HepG2 (cell line): Measurements from ENCODE around the gene AAMP. TPM values are rescaled to one million over a fixed set of nuclear protein-coding genes. Genes with fewer than 3 reads are reported as not detected.

Experiments used
- CERS6 ChIP-seq: sonication (generic); formaldehyde crosslinking; IDR thresholded peaks from 2 replicates; pipeline ENCODE4 v1.5.0; 2020; ENCODE audit warnings: missing genetic modification reagents
- FOSL1 ChIP-seq: sonication (generic); formaldehyde crosslinking; IDR thresholded peaks from 2 replicates; pipeline ENCODE4 v1.9.0; 2021; ENCODE audit warnings: missing genetic modification reagents, borderline replicate concordance
- GTF2F1 ChIP-seq: fragments of 150-350 bp; IDR thresholded peaks from 2 replicates; pipeline ENCODE4 v1.6.1; 2014; ENCODE audit warnings: low read length
- JUND ChIP-seq: sonication (generic); formaldehyde crosslinking; IDR thresholded peaks from 2 replicates; pipeline ENCODE4 v1.8.0; 2022; ENCODE audit warnings: mild to moderate bottlenecking, missing genetic modification reagents
- KDM1A ChIP-seq: IDR thresholded peaks from 2 replicates; pipeline ENCODE4 v1.6.1; 2016; ENCODE audit warnings: missing compliant biosample characterization
- KDM6A ChIP-seq: IDR thresholded peaks from 2 replicates; pipeline ENCODE4 v1.6.1; 2016; ENCODE audit warnings: low read depth
- KLF9 ChIP-seq: IDR thresholded peaks from 2 replicates; pipeline ENCODE4 v1.6.1; 2016; ENCODE audit warnings: low read depth
- NFKB2 ChIP-seq: sonication (generic); formaldehyde crosslinking; IDR thresholded peaks from 2 replicates; pipeline ENCODE4 v1.4.0; 2020; ENCODE audit warnings: missing genetic modification reagents, borderline replicate concordance
- NR3C1 ChIP-seq: sonication (generic); formaldehyde crosslinking; IDR thresholded peaks from 2 replicates; pipeline ENCODE4 v1.4.0; 2020; ENCODE audit warnings: missing genetic modification reagents
- SNAI1 ChIP-seq: sonication (generic); formaldehyde crosslinking; IDR thresholded peaks from 2 replicates; pipeline ENCODE4 v1.5.0; 2020; ENCODE audit warnings: mild to moderate bottlenecking, missing genetic modification reagents, borderline replicate concordance
- ZNF326 ChIP-seq: sonication (generic); formaldehyde crosslinking; IDR thresholded peaks from 2 replicates; pipeline ENCODE4 v1.4.0; 2020; ENCODE audit warnings: missing genetic modification reagents, borderline replicate concordance
- ZNF672 ChIP-seq: sonication (generic); formaldehyde crosslinking; IDR thresholded peaks from 2 replicates; pipeline ENCODE4 v1.8.1; 2022; ENCODE audit warnings: missing genetic modification reagents
- ZNF766 ChIP-seq: sonication (generic); formaldehyde crosslinking; IDR thresholded peaks from 2 replicates; pipeline ENCODE4 v1.5.0; 2020; ENCODE audit warnings: missing genetic modification reagents, borderline replicate concordance
- ZSCAN30 ChIP-seq: sonication (generic); formaldehyde crosslinking; IDR thresholded peaks from 2 replicates; pipeline ENCODE4 v1.5.0; 2020; ENCODE audit warnings: mild to moderate bottlenecking, missing genetic modification reagents
- polyA plus RNA-seq, 8 experiments: library from polyadenylated mRNA; depleted of rRNA in 3 of 8; stranded (reverse) in 7 of 8; unstranded in 1 of 8; fragments of >200 nt; fragmentation: Illumina TruSeq in 4 of 8; extraction: Trizol in 4 of 8; gene quantifications; 2 replicates each; pipeline versions ENCODE4 v1.2.1 to v1.2.3, GENCODE V29; 2011 to 2016; ENCODE audit warnings: low read depth in 4 of 8, missing spikeins in 1 of 8, mixed read lengths in 1 of 8; ENCODE audit not compliant: insufficient read depth in 1 of 8
- total RNA-seq, 5 experiments: library from RNA; depleted of rRNA; stranded (reverse); fragments of >200 nt; fragmentation: Illumina TruSeq; extraction: Trizol; gene quantifications; 2 replicates each; pipeline ENCODE4 v1.2.3, GENCODE V29; 2016; ENCODE audit warnings: low read depth in 1 of 5
- TF ChIP-seq, protein P1 (sequence below): sonication (generic); formaldehyde crosslinking; IDR thresholded peaks from 2 replicates; pipeline ENCODE4 v1.9.0; 2021; ENCODE audit warnings: missing genetic modification reagents, borderline replicate concordance
- TF ChIP-seq, protein P2 (sequence below): sonication (generic); formaldehyde crosslinking; conservative IDR thresholded peaks from 2 replicates; pipeline ENCODE4 v1.5.0; 2020; ENCODE audit warnings: missing genetic modification reagents
- TF ChIP-seq, protein P3 (sequence below): sonication (generic); formaldehyde crosslinking; IDR thresholded peaks from 2 replicates; pipeline ENCODE4 v1.4.0; 2020; ENCODE audit warnings: mild to moderate bottlenecking, missing genetic modification reagents
- TF ChIP-seq, protein P4 (sequence below): sonication (generic); formaldehyde crosslinking; IDR thresholded peaks from 2 replicates; pipeline ENCODE4 v1.5.1; 2020; ENCODE audit warnings: missing genetic modification reagents, mild to moderate bottlenecking, borderline replicate concordance
- TF ChIP-seq, protein P5 (sequence below): sonication (generic); formaldehyde crosslinking; IDR thresholded peaks from 2 replicates; pipeline ENCODE4 v1.9.0; 2021; ENCODE audit warnings: missing genetic modification reagents, mild to moderate bottlenecking, borderline replicate concordance

The AAMP gene
- total and polyA plus RNA-seq, 2 of the 13 experiments (the other 11 are each of a cell fraction or from before 2014, with no cell fraction given): 110 to 186 TPM

GRCh38 chr2:218272531-218273212 lies 2.7 kb upstream of the AAMP start (continued):
- TF ChIP-seq, protein P1, sequence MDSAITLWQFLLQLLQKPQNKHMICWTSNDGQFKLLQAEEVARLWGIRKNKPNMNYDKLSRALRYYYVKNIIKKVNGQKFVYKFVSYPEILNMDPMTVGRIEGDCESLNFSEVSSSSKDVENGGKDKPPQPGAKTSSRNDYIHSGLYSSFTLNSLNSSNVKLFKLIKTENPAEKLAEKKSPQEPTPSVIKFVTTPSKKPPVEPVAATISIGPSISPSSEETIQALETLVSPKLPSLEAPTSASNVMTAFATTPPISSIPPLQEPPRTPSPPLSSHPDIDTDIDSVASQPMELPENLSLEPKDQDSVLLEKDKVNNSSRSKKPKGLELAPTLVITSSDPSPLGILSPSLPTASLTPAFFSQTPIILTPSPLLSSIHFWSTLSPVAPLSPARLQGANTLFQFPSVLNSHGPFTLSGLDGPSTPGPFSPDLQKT: no peak
- TF ChIP-seq, protein P2, sequence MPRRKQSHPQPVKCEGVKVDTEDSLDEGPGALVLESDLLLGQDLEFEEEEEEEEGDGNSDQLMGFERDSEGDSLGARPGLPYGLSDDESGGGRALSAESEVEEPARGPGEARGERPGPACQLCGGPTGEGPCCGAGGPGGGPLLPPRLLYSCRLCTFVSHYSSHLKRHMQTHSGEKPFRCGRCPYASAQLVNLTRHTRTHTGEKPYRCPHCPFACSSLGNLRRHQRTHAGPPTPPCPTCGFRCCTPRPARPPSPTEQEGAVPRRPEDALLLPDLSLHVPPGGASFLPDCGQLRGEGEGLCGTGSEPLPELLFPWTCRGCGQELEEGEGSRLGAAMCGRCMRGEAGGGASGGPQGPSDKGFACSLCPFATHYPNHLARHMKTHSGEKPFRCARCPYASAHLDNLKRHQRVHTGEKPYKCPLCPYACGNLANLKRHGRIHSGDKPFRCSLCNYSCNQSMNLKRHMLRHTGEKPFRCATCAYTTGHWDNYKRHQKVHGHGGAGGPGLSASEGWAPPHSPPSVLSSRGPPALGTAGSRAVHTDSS (CRISPR knock-in tag): no peak
- TF ChIP-seq JUND (CRISPR knock-in tag) (no peak), NR3C1 (no peak), ZNF672 (CRISPR knock-in tag) (no peak), KDM6A (CRISPR knock-in tag) (no peak), NFKB2 (CRISPR knock-in tag) (peak; percentile 34; the same call in 1 of the 2 replicates), KDM1A (CRISPR knock-in tag) (no peak), CERS6 (CRISPR knock-in tag) (no peak), FOSL1 (no peak), KLF9 (CRISPR knock-in tag) (peak; percentile 50; the same call in 1 of the 2 replicates), ZSCAN30 (CRISPR knock-in tag) (no peak), GTF2F1 (no peak), ZNF766 (no peak), SNAI1 (CRISPR knock-in tag) (no peak), ZNF326 (CRISPR knock-in tag) (no peak)
- TF ChIP-seq, protein P3, sequence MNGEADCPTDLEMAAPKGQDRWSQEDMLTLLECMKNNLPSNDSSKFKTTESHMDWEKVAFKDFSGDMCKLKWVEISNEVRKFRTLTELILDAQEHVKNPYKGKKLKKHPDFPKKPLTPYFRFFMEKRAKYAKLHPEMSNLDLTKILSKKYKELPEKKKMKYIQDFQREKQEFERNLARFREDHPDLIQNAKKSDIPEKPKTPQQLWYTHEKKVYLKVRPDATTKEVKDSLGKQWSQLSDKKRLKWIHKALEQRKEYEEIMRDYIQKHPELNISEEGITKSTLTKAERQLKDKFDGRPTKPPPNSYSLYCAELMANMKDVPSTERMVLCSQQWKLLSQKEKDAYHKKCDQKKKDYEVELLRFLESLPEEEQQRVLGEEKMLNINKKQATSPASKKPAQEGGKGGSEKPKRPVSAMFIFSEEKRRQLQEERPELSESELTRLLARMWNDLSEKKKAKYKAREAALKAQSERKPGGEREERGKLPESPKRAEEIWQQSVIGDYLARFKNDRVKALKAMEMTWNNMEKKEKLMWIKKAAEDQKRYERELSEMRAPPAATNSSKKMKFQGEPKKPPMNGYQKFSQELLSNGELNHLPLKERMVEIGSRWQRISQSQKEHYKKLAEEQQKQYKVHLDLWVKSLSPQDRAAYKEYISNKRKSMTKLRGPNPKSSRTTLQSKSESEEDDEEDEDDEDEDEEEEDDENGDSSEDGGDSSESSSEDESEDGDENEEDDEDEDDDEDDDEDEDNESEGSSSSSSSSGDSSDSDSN: peak; percentile 30; the same call in 1 of the 2 replicates
- TF ChIP-seq, protein P4, sequence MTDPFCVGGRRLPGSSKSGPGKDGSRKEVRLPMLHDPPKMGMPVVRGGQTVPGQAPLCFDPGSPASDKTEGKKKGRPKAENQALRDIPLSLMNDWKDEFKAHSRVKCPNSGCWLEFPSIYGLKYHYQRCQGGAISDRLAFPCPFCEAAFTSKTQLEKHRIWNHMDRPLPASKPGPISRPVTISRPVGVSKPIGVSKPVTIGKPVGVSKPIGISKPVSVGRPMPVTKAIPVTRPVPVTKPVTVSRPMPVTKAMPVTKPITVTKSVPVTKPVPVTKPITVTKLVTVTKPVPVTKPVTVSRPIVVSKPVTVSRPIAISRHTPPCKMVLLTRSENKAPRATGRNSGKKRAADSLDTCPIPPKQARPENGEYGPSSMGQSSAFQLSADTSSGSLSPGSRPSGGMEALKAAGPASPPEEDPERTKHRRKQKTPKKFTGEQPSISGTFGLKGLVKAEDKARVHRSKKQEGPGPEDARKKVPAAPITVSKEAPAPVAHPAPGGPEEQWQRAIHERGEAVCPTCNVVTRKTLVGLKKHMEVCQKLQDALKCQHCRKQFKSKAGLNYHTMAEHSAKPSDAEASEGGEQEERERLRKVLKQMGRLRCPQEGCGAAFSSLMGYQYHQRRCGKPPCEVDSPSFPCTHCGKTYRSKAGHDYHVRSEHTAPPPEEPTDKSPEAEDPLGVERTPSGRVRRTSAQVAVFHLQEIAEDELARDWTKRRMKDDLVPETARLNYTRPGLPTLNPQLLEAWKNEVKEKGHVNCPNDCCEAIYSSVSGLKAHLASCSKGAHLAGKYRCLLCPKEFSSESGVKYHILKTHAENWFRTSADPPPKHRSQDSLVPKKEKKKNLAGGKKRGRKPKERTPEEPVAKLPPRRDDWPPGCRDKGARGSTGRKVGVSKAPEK (CRISPR knock-in tag): no peak
- TF ChIP-seq, protein P5, sequence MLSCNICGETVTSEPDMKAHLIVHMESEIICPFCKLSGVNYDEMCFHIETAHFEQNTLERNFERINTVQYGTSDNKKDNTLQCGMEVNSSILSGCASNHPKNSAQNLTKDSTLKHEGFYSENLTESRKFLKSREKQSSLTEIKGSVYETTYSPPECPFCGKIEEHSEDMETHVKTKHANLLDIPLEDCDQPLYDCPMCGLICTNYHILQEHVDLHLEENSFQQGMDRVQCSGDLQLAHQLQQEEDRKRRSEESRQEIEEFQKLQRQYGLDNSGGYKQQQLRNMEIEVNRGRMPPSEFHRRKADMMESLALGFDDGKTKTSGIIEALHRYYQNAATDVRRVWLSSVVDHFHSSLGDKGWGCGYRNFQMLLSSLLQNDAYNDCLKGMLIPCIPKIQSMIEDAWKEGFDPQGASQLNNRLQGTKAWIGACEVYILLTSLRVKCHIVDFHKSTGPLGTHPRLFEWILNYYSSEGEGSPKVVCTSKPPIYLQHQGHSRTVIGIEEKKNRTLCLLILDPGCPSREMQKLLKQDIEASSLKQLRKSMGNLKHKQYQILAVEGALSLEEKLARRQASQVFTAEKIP (CRISPR knock-in tag): no peak
